Hepatocyte (in vitro differentiated cells): ENCODE data around the gene GSAP.

ENCODE experiments used
- EZH2 ChIP-seq: fragments of 200-600 bp; sonication (generic); IDR thresholded peaks from 2 replicates; pipeline ENCODE4 v1.6.1; 2016; ENCODE audit warnings: antibody characterized with exemption, mild to moderate bottlenecking, borderline replicate concordance
- EZH2phosphoT487 ChIP-seq: fragments of 200-600 bp; sonication (generic); IDR thresholded peaks from one replicate; pipeline ENCODE4 v1.6.1; 2018; ENCODE audit warnings: antibody characterized with exemption, mild to moderate bottlenecking, low read depth, moderate library complexity; ENCODE audit not compliant: unreplicated experiment, severe bottlenecking
- TF ChIP-seq, protein P1 (sequence below): fragments of 200-600 bp; sonication (generic); IDR thresholded peaks from 2 replicates; pipeline ENCODE4 v1.5.1; 2016; ENCODE audit warnings: antibody characterized with exemption, mild to moderate bottlenecking; ENCODE audit not compliant: poor library complexity

DNA sequence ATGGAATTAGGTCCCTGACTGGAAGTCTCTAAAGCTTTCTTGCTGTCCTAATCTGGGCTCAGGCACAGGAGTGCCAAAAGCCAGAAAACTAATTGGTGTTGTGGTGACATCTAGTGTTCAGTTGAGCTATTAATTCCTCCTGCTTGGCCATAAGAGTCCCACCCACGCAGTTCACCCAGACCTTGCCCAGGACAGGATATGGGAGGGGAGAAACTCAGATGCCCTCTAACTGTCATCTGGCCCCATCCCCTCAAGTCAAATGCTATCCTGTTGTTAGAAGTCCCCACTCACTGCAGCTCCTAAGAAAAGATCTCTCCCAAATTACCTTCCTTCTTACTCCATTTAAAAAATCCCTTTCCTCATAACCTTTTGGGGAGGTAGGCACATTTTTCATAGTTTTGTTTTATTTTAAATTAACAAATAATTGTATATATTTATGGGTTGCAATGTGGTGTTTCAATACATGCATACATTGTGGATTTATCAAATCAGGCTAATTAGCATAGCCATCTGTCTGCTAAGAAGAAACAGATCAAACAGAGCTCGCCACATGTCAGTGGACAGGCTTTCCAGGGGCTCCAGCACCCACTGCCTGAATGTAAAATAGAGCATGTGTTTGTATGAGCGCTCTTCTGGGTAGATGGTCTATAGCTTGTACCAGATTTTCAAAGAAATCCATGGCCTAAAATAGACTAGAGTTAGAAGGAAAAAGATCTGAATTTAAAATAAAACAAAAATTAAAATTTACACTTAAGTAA is 84.0 kb downstream of the GSAP start:
- no peak for TF ChIP-seq EZH2
- TF ChIP-seq, protein P1, sequence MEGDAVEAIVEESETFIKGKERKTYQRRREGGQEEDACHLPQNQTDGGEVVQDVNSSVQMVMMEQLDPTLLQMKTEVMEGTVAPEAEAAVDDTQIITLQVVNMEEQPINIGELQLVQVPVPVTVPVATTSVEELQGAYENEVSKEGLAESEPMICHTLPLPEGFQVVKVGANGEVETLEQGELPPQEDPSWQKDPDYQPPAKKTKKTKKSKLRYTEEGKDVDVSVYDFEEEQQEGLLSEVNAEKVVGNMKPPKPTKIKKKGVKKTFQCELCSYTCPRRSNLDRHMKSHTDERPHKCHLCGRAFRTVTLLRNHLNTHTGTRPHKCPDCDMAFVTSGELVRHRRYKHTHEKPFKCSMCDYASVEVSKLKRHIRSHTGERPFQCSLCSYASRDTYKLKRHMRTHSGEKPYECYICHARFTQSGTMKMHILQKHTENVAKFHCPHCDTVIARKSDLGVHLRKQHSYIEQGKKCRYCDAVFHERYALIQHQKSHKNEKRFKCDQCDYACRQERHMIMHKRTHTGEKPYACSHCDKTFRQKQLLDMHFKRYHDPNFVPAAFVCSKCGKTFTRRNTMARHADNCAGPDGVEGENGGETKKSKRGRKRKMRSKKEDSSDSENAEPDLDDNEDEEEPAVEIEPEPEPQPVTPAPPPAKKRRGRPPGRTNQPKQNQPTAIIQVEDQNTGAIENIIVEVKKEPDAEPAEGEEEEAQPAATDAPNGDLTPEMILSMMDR, result peak; percentile 69
- TF ChIP-seq EZH2phosphoT487, result no peak
